Ramos (cell line): ENCODE results near the gene FAM177B.

Source experiments
- in situ Hi-C: fragments of 300-500 bp; cut with MboI; formaldehyde crosslinking; loops from one replicate; pipeline ENCODE4 v1.14.3; 2022; ENCODE audit warnings: low sequenced_read_pairs; ENCODE audit not compliant: unreplicated experiment

FAM177B gene

DNA sequence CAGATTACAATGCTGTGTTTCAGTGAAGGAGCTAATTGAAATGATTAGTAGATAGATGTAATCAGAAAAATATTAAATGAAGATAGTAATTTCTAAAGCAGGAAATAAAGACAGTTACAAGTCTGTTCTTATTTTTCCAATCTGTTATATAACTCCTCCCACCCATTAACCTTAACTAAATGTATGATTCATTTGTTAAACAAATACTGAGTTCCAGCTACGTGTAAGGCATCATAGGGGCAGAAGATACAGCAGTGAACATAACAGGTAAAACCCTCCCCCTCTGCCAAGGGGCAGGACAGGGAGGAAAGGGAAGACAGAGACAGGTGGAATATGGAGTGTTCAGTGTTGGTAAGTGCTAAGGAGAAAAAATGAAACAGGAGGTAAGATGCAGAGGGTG is at the start of gene FAM177B:
Gene FAM177B (plus strand): TSS at position 231 of the 400 bp plus-strand sequence. CDS start 9,344 bp downstream, outside the sequence.
- in situ Hi-C loops = no loop called here

GRCh38 chr1:222691016-222691415 is 46.0 kb upstream of the FAM177B start:
- in situ Hi-C loops = no loop called here

DNA sequence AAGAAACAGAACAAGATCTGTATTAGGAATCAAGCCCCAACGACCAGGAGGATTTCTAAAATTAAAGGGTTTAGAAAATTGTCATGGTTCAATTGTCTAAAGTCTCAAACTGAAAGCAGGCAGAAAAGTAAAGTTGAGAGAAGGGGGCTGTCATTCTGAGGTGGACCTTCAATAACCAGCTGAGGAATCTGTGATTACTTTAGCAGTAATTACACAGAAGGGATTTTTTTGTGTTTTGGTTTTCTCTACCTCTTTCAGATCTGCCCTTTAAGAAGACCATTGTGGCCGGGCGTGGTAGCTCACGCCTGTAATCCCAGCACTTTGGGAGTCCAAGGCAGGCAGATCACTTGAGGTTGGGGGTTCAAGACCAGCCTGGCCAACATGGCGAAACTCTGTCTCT is 42.1 kb upstream of the FAM177B start:
- in situ Hi-C loops = no loop called here

- in situ Hi-C loops = no loop called here
Observed at GRCh38 chr1:222696741-222697140, 40.3 kb upstream of the FAM177B start.

DNA sequence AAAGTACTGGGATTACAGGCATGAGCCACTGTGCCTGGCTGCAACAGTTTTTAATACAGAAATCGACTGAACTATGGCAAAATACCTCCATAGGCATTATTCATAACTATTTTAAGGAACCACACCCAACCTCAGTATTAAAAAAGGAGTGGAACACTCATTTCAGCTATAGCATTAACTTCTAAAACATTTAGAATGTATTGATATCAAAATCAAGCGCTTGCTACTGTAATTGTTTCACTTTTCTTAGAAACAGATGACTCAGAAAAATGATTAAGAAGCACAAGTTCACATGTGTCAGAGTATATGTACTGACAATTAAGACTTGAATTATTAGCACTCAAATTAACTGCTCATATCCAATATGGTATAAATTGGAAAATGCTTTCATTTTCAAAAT is 39.8 kb upstream of the FAM177B start:
- in situ Hi-C loops = no loop called here

DNA sequence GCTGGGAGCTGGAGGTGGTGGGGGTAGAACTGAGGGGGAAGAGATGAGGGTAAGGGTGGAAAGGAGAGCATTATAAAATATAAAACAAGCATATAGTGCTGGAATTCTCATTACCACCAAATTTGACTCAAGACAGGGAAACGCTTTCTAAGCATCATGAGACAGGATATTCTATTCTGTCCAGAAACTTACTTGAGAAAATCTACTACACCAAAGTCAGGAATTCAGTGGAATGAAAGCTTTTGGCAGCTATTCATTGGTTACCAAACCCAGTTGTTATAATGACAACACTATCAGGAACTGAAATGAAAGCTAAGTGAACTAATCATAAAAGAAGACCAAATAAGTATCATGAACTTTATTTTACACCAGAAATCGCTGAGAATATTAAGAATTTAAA is 39.2 kb upstream of the FAM177B start:
- in situ Hi-C loops = no loop called here

DNA sequence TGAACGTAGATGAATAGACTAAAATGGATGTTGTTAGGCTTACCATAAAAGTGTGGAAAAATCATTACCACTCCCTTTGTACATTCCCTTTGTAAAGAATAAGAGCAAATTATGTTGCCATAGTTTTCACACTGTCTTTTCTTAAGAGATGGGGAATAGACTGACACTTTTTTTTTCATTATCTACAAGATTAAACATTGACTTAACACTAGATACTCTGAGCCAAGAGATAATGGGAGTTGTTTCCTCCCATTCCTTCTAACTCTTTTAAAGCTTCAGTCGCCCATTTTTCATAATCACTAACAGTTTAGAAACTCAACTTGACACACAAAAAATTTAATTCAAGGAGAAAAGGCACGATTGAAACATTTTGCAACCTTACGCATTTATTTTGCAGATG is 34.8 kb upstream of the FAM177B start:
- in situ Hi-C loops = no loop called here

GRCh38 chr1:222704260-222704659 is 32.7 kb upstream of the FAM177B start:
- in situ Hi-C loops = no loop called here

DNA sequence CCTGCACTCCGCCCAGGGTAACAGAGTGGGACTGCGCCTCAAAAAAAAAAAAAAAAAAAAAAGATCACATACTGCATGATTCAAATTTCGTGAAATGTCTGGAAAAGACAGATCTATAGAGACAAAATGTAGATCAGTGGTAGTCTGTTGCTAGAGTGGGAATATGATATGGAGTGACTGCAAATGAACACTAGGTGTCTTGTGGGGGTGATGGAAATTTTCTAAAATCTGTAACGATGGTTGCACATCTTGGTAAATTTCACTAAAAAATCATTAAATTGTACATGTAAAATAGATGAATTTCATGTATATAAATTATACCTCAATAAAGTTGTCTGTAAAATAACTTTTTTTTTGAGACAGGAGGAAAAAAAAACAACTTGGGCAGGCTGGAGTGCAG is 30.2 kb upstream of the FAM177B start:
- in situ Hi-C loops = no loop called here

- in situ Hi-C loops = no loop called here
Observed at GRCh38 chr1:222709700-222710153, 27.3 kb upstream of the FAM177B start.

DNA sequence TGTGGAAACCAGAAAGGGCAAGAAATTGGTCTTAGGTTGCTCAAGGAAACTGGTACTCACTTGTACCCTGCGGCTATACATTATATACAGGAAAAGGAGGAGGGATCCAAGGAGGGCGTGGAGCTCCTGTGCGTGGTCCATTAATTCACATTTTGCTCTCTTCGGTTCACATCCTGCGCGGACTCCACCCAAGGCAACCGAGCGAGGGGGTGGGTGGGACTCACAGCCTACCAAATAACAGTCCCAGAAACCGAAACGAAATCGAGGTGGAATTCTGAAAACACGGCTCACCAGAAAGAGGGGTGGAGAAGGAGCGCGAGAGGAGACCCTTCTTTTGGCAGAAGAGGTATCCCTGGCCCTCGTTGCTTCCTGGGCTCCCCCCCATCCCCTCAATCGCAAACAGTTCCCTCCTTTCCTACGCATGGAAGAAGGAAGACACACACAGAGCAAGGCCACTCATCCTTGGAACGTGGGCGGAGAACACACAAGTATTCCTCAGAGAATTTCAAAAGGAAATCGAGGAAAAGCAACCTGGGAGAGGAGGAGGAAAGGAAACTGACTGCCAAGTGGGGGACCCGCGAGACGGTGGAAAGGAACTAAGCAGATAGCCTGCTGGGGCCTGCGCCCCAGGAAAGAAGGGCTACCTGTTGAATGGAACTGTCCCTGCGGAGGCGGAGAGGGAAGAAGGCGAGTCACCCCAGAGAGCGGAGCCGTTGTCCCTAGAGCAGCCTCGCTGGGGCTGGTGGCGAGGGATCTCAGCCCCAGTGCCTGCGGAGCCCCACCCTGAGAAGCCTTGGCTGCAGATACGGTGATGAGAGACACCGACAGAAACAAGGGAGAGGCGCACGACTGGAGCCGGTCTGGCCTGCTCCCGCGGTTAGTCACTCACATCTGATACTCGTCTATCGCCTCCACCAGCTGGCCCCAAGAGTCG is 25.4 kb upstream of the FAM177B start:
- in situ Hi-C loops = no loop called here

DNA sequence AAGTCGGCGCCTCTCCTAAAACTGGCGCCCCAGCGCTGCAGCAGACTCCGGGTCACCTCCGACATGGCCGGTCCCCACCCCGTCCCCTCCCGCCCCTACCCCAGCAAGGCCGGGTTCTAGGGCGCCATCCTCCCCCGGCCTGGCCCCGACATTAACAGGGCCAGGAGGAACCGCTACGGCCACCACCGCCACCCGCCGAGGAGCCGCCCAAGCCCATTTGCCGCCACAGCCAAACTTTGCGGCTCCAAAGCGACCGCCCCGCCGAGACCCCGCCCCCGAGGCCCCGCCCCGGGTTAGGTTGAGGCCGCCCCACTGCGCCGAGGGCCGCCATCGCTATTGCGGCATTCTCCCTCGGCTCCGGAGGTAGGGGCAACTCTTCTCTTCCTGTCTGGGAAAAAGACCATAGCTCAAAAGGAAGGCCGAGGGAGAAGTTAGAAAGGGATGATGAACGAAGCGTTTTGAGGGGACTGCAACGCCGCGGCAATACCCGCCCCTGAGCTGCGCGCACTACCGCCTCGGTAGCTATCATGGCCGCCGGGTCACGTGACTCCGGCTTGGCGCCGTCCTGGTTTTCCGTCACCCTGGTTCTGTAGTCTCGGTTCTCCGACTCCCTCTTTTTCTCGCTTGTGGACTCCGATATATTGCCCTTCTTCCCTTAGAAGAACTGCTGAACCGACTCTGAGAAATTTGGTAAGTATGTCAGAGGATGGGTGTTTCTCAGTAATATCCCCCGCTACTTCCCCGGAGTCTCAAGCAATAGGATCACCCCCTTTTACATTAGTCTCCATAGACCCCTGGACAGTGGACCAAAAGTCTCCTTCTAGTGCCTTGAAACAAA is 24.5 kb upstream of the FAM177B start, which contains the start of the genes AIDA and BROX:
Gene AIDA (minus strand): TSS at position 239 of the 838 bp plus-strand sequence. CDS start 174 bp downstream, at position 65.
Gene BROX (plus strand): TSS at position 312 of the 838 bp plus-strand sequence. CDS start 3,136 bp downstream, outside the sequence.
- in situ Hi-C loops = no loop called here

GRCh38 chr1:222713091-222713961 is 23.7 kb upstream of the FAM177B start:
- in situ Hi-C loops = no loop called here

GRCh38 chr1:222716393-222716792 is 20.6 kb upstream of the FAM177B start:
- in situ Hi-C loops = no loop called here

DNA sequence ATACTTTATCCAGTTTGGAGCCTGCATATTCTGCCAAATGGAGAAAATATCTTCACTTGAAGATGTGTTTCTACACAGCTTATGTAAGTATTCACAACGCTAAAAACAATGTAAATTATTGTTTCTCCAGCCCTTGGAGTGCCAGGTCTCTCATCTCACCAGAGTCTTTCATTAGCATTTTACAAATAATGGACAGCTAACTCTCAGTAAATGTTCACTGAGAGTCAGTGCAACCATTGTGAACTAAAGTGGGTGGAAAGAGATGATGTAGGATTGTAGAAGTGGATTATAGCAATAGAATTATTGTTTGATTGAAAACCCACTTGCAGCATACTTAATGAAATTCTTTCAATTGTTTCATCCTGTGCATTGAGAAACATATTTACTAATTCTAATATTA is 8.3 kb upstream of the FAM177B start:
- in situ Hi-C loops = no loop called here

DNA sequence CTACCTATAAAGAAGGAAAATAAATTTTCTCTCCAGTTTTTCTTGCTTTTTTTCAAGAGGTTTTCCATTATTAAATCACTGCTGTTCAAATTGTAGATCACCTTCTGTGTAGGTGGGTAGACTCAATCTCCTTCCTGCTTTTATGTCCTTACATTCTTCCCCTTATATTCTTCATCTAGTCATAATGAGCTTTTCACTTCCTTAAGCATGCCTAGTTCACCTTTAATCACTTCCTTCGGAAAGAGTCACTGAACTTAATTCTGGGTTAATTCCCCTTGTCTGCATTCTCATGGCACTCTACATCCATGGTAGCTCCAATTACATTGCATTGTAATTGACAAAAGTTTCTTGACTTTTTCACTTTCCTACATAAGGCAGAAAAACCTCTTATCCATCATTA is 6.1 kb upstream of the FAM177B start:
- in situ Hi-C loops = no loop called here

DNA sequence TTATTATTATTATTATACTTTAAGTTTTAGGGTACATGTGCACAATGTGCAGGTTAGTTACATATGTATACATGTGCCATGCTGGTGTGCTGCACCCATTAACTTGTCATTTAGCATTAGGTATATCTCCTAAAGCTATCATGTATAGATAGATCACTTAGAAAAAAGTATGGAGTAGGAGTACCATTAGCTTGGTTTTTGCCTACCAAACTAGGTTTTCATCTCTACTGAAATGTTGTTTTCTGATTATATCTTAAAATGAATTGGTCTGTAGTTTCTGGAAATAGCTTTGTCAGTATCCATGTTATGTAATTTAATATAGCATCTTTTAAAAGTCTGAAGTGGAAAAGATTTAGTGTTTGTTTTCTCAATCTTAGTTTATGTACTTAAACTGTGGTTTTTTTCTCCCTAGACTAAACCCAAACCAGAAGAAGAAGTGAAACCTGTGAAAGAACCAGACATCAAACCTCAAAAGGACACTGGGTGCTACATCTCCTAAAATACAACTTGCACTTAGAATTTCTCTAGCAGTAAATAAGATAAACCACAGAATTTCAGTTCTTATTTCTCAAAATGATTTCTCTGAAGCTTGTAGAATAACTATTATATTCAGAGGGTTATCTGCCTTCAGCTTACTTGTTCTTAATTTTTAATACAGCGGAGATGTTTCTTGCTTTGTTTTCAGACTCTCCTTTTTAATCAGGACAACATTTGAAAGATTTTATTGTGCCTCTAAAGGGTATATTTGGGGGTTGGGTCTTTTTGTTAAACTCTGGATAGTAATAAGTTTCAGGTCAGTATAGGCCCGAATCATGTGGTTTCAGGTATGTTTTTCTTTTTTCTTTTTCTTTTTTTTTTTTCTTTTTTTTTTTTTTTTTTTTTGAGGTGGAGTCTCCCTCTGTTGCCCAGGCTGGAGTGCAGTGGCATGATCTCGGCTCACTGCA is 4.5 kb upstream of the FAM177B start:
- in situ Hi-C loops = no loop called here

GRCh38 chr1:222734740-222735139 is 2.3 kb upstream of the FAM177B start:
- in situ Hi-C loops = no loop called here

DNA sequence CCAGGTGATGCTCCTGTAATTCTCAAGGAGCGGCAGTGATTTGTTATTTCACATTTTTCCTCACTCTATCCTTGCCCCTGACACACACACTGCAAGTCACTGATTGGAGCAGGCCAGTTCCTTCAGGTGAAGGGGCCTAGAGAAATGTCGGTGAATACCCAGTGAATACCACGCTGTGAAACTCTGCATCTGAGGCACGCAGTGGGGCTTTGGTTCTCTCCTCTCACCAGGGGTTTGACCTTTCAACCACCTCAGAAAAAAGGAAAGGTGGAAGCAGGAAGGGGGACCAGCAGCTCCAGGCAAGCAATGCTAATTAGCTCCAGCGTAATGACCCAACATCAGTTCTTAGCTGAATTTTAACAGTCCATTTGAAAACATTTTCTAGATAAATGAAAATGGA is 532 bp upstream of the FAM177B start:
- in situ Hi-C loops = no loop called here
